ENCODE data around the gene GNAQ. TPM values are rescaled to one million over a fixed set of nuclear protein-coding genes. Genes with fewer than 3 reads are reported as not detected.

Gene GNAQ
- total RNA-seq, 1 experiment from 2014 or later, result 48.6 TPM

DNA sequence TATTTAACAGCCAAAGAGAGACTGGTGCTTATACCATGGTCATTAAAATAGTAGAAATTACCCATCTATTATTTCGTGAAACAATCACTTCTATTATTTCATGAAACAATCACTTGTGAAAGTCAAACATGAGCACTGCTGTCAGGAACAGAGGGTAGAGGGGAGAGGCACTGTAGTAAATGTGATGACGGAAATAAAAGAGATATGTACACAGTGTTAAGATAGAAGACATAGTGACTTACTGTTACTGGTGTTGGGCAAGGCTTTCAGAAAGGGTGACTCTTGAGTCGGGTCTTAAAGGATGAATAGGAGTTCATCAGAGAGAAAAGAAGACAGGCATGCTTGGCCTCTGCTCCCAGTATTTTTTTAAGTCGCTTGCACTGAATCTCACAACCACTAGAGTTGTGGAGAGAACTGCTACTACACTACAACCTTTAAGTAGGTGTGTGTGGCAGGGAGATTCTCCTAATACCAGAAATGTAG, 220.9 kb downstream of the GNAQ start:
- no peak overlapping the region for H3K18ac ChIP-seq (ENCODE audit: insufficient read length, low read depth, low read length)
- H3K79me1 ChIP-seq (ENCODE audit: insufficient read depth, low read depth, low read length, poor library complexity, severe bottlenecking), result peaks cover 2% of the 10 kb centered on the region
- Mint-ChIP-seq H3K36me3 (ENCODE audit: insufficient read depth in 1 of 3, low read depth in 3 of 3) (peaks cover 0 to 8% (median 0%) of the 10 kb centered on the region in 3 experiments; a peak in 3 of 7 replicates), H3K4me1 (no peaks in the 10 kb centered on the region; a peak in 1 of 4 replicates), H3K4me3 (no peak overlapping the region), H3K27me3 (ENCODE audit: low read depth) (no peaks in the 10 kb centered on the region), H3K9me3 (no peaks in the 10 kb centered on the region), H3K27ac (no peak overlapping the region)
- no peak overlapping the region for H2BK15ac ChIP-seq (ENCODE audit: low read depth, low read length)
- H2BK20ac ChIP-seq (ENCODE audit: low read depth, low read length, poor library complexity, severe bottlenecking), result no peak overlapping the region
- no peak overlapping the region for H2BK12ac ChIP-seq (ENCODE audit: insufficient read length, low read depth, low read length)
- TF ChIP-seq, protein P1, sequence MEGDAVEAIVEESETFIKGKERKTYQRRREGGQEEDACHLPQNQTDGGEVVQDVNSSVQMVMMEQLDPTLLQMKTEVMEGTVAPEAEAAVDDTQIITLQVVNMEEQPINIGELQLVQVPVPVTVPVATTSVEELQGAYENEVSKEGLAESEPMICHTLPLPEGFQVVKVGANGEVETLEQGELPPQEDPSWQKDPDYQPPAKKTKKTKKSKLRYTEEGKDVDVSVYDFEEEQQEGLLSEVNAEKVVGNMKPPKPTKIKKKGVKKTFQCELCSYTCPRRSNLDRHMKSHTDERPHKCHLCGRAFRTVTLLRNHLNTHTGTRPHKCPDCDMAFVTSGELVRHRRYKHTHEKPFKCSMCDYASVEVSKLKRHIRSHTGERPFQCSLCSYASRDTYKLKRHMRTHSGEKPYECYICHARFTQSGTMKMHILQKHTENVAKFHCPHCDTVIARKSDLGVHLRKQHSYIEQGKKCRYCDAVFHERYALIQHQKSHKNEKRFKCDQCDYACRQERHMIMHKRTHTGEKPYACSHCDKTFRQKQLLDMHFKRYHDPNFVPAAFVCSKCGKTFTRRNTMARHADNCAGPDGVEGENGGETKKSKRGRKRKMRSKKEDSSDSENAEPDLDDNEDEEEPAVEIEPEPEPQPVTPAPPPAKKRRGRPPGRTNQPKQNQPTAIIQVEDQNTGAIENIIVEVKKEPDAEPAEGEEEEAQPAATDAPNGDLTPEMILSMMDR (conservative IDR thresholded peaks at IDR 0.05), result no peak
- no peak overlapping the region for H3K23ac ChIP-seq (ENCODE audit: insufficient read length, low read depth, low read length)
- no peak overlapping the region for H3K56ac ChIP-seq (ENCODE audit: insufficient read length, low read depth, low read length)
- no peaks in the 10 kb centered on the region for H3K27me3 ChIP-seq (ENCODE audit: insufficient read depth, low read length)
- H3K9me3 ChIP-seq (ENCODE audit: control insufficient read depth, low read depth, low read length), result no peaks in the 10 kb centered on the region
- no peak overlapping the region for H4K8ac ChIP-seq (replicated peaks; ENCODE audit: insufficient read length, low read depth, low read length)
- H2AFZ ChIP-seq (ENCODE audit: low read length), result no peak overlapping the region
- no peaks in the 10 kb centered on the region for H3K79me2 ChIP-seq (ENCODE audit: insufficient read depth, low read length)
- H3K14ac ChIP-seq (ENCODE audit: insufficient read depth, low read length), result no peak overlapping the region
- no peak overlapping the region for H3T11ph ChIP-seq (ENCODE audit: low read length)
- no peaks in the 10 kb centered on the region for H3K4me1 ChIP-seq (ENCODE audit: insufficient read depth, low read length)
- H4K91ac ChIP-seq (ENCODE audit: insufficient read length, low read depth, low read length), result no peak overlapping the region
- H4K5ac ChIP-seq (ENCODE audit: insufficient read length, low read depth, low read length), result no peak overlapping the region
- no peak overlapping the region for H3K27ac ChIP-seq (ENCODE audit: insufficient read length, low read depth, low read length)
- H2BK120ac ChIP-seq (ENCODE audit: low read depth, low read length, poor library complexity, severe bottlenecking), result no peak overlapping the region
- no peak overlapping the region for H2AK5ac ChIP-seq (ENCODE audit: insufficient read length, low read length)
- no peak for DNase-seq
- no peaks in the 10 kb centered on the region for H3K23me2 ChIP-seq (ENCODE audit: insufficient read length, low read depth, low read length, poor library complexity, severe bottlenecking)
- WGBS (ENCODE audit: extremely low coverage, insufficient read length, low lambda C conversion rate), result no CpG with 5 or more reads among the region's 4 CpGs
- no peak overlapping the region for H3K9ac ChIP-seq (ENCODE audit: extremely low read depth, insufficient read length, low read length)
- no peak overlapping the region for H3K4ac ChIP-seq (ENCODE audit: low read depth, low read length)
- H4K20me1 ChIP-seq (ENCODE audit: control insufficient read depth, insufficient read depth, insufficient read length), result no peaks in the 10 kb centered on the region
- H2BK5ac ChIP-seq (ENCODE audit: insufficient read length, low read length), result no peak overlapping the region
- no peak overlapping the region for H3K4me2 ChIP-seq (ENCODE audit: insufficient read depth, insufficient read length, low read length)
